Ascending aorta (tissue), 2 donors: Measurements from ENCODE around the gene GNB1L. TPM values are rescaled to one million over a fixed set of nuclear protein-coding genes. Genes with fewer than 3 reads are reported as not detected.
A peak's percentile ranks its signal among the peaks of the same experiment; 100 is the strongest.

Experiments
- DNase-seq, 2 donors: peaks; one replicate each; pipeline ENCODE4 v3.0.0-alpha.2; 2019; ENCODE audit warnings: low spot score in 2 of 2
- H3K27ac ChIP-seq, 2 donors: fragments of 200-600 bp; sonication (generic); one replicate each; pipeline ENCODE4 v1.5.1; 2016 to 2017; ENCODE audit warnings: mild to moderate bottlenecking in 1 of 2
- H3K27me3 ChIP-seq: fragments of 200-600 bp; sonication (generic); one replicate; pipeline ENCODE4 v1.5.1; 2017
- H3K36me3 ChIP-seq, 2 donors: fragments of 200-600 bp; sonication (generic); one replicate each; pipeline ENCODE4 v1.5.1; 2016
- H3K4me1 ChIP-seq, 2 donors: fragments of 200-600 bp; sonication (generic); one replicate each; pipeline ENCODE4 v1.5.1; 2016 to 2017; ENCODE audit warnings: mild to moderate bottlenecking in 1 of 2
- H3K4me3 ChIP-seq, 2 donors: fragments of 200-600 bp; sonication (generic); one replicate each; pipeline ENCODE4 v1.5.1; 2016 to 2017; ENCODE audit warnings: mild to moderate bottlenecking in 1 of 2
- H3K9me3 ChIP-seq, 2 donors: fragments of 200-600 bp; sonication (generic); one replicate each; pipeline ENCODE4 v1.5.1; 2016
- intact Hi-C: fragments of 100-400 bp; cut with DNase I; formaldehyde crosslinking; loops from one replicate; pipeline ENCODE4 v1.15.1; 2023
- total RNA-seq: library from RNA; depleted of rRNA; stranded (reverse); fragments of >200 nt; gene quantifications from one replicate; pipeline ENCODE4 v1.1.0, GENCODE V29; 2016
- TF ChIP-seq, protein P1 (sequence below), 3 experiments: fragments of 200-600 bp in 2 of 3; fragments of 450-650 bp in 1 of 3; sonication (generic) in 2 of 3; IDR thresholded peaks; one replicate each; pipeline ENCODE4 v1.5.1; 2016 to 2019; ENCODE audit warnings: antibody characterized with exemption in 3 of 3, mild to moderate bottlenecking in 1 of 3, moderate library complexity in 1 of 3

The GNB1L gene
- total RNA-seq, 1 donor from 2014 or later, result 7.9 TPM

DNA sequence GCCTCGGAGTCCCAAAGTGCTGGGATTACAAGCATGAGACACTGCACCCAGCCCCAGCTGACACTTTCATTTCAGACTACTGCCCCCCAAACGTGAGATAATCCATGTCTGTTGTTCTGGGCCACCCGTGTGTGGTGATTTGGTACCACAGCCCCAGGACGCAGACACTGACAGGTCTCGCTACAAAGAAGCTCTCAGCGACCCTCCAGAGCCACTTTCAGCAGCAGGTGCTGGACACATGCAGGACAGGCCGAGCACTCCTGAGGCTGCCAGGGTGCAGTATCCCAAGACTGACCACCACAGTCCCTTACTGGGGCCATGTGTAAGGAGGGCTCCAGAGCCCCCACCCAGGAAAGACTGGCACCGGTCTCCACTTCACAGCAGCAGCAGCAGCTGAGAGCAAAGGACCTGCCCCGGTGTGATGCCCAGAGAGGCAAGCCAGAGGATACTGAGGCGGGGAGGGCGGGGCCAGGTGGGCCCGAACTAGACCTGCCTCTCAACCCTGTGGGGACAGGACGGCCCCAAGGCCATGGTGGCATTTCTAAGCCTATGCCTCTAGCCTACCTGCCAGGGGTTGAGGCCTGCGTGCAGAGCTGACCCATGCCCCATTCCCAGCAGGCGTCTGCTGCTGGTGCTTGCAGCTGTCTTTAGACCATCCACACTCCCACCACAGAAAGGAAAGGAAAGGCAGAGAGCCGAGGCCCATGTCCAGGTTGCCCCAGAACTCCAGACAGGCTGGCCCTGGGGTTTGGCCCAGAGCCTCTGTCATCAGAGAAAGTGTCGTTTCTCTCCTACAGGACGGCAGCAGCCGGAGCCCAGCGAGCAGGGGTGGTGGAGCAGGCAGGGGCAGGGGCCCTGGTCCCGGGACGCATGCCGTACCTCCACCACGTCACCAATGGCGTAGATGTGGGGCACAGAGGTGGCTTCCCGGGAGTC is 28.0 kb upstream of the GNB1L start:
- intact Hi-C loops, result no loop called here
- no peak overlapping the region for H3K4me3 ChIP-seq
- H3K4me1 ChIP-seq, result peaks cover 4 to 12% of the 10 kb centered on the region in 2 donors
- peaks cover 10 to 19% of the 10 kb centered on the region in 2 donors for H3K36me3 ChIP-seq
- H3K9me3 ChIP-seq, result no peaks in the 10 kb centered on the region
- DNase-seq, result peak in 1 of 2 donors; percentile 59
- no peak overlapping the region for H3K27ac ChIP-seq
- no peaks in the 10 kb centered on the region for H3K27me3 ChIP-seq
- TF ChIP-seq, protein P1, sequence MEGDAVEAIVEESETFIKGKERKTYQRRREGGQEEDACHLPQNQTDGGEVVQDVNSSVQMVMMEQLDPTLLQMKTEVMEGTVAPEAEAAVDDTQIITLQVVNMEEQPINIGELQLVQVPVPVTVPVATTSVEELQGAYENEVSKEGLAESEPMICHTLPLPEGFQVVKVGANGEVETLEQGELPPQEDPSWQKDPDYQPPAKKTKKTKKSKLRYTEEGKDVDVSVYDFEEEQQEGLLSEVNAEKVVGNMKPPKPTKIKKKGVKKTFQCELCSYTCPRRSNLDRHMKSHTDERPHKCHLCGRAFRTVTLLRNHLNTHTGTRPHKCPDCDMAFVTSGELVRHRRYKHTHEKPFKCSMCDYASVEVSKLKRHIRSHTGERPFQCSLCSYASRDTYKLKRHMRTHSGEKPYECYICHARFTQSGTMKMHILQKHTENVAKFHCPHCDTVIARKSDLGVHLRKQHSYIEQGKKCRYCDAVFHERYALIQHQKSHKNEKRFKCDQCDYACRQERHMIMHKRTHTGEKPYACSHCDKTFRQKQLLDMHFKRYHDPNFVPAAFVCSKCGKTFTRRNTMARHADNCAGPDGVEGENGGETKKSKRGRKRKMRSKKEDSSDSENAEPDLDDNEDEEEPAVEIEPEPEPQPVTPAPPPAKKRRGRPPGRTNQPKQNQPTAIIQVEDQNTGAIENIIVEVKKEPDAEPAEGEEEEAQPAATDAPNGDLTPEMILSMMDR (IDR thresholded peaks at IDR 0.05), result no peak

DNA sequence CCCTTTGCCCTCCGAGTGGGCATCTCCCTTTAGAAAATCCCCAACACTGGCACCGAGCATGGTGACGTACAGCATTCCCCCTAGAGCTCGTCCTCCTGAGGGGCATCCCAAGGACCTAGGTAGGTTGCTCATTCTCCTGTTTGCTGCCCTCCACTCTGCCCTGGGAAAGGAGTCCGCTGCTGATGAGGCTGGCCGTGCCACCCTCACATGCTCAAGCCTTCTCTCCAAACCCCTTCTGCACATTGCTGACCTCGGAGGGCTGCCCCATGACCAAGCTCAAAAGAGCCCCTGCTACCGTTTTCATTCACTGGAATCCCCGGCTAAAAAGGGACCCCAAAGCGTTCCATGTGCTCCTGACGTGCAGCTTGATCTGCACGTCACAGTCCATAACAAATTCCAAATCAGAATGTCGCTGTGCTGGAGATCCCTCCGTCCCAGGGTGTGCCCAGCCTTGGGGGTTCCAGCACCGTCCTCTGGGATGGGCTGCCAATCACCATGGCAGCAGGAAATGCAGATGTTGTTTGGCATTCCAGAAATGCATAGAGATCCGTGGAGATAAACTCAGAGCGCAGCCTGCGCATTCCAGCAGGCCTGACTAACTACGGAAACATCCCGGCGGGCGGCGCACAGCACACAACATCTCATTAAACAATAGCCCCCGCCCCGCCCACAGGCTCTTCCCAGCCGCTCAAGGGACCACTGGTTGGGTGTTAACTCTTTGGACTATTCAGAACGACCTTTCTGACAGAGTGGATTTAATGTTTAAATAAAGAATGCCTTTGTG is 26.3 kb upstream of the GNB1L start:
- H3K4me1 ChIP-seq, result peaks cover 13 to 16% of the 10 kb centered on the region in 2 donors
- peak overlapping the region in 1 of 2 donors; percentile 28 for H3K4me3 ChIP-seq
- DNase-seq, result peak in 1 of 2 donors; percentile 76
- no peaks in the 10 kb centered on the region for H3K9me3 ChIP-seq
- peaks cover 10 to 24% of the 10 kb centered on the region in 2 donors for H3K36me3 ChIP-seq
- H3K27ac ChIP-seq, result no peak overlapping the region
- intact Hi-C loops, result no loop called here
- H3K27me3 ChIP-seq, result no peaks in the 10 kb centered on the region
- TF ChIP-seq, protein P1 (IDR thresholded peaks at IDR 0.05), result no peak

DNA sequence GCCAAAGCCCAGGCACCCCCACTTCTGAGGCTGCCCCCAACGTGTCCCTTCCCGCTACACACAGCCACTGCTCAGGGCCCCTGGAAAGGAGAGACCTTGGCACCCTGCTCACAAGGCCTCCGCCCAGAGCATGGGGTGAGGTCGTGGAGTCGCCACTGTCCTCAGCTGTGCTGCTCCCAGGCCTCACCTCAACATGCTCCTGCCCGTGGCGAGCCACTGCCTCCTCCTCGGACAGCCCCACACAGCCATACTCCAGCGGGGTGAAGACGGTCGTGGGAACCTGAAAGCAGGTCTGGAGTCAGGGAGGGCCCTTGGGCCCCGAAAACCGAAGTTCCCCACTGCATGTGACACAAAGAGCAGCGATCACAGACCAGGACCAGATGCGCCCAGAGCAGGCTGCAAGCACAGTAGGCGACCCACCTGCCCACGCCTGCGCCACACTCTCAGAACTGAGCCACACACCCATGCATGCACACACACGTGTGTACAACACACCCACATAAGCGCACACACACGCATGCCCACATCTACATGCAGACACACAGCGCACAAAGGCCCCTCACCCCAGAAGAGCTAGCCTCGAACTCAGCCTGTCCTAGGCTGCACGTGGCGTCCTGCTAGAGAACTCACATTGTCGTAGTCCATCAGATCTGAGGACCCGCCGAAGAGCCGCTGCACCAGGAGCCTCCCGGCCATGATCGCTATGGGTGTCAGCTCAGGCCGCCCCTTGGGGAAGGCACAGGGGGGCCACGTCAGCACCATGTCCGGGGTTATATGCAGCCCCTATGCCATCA is 25.5 kb upstream of the GNB1L start:
- no peak overlapping the region for H3K27ac ChIP-seq
- intact Hi-C loops, result loop anchor here (5.0 kb wide), 1 partner anchor 38 kb away; no protein-coding TSS in a partner anchor
- no peak overlapping the region for H3K4me3 ChIP-seq
- peaks cover 10 to 24% of the 10 kb centered on the region in 2 donors for H3K36me3 ChIP-seq
- DNase-seq, result peak in 1 of 2 donors; percentile 53
- no peaks in the 10 kb centered on the region for H3K9me3 ChIP-seq
- no peaks in the 10 kb centered on the region for H3K27me3 ChIP-seq
- H3K4me1 ChIP-seq, result peaks cover 20 to 23% of the 10 kb centered on the region in 2 donors
- TF ChIP-seq, protein P1 (IDR thresholded peaks at IDR 0.05), result no peak

DNA sequence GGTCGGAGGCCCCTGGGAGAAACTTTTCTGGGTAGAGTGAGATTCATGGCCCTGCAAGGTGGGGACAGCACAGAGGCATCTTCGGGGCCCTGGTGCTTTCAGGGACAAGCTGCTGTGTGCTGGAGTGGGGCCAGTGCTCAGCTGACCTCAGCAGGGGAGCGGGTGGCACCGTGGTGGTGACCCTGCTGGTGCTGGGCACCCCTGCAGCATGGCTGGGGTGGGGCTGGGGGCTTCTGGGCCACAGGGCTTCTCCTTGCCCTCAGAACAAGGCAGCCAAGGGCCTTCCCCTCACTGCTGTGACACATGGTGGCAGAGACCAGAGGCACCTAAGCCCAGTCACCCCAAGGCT is 24.9 kb upstream of the GNB1L start:
- Histone ChIP-seq H3K9me3 (no peaks in the 10 kb centered on the region), H3K4me3 (no peak overlapping the region), H3K4me1 (peaks cover 20 to 29% of the 10 kb centered on the region in 2 donors), H3K27ac (no peak overlapping the region), H3K36me3 (peaks cover 10 to 24% of the 10 kb centered on the region in 2 donors), H3K27me3 (no peaks in the 10 kb centered on the region)
- intact Hi-C loops, result loop anchor here (5.0 kb wide), 1 partner anchor 37 kb away; no protein-coding TSS in a partner anchor
- DNase-seq, result peak in 1 of 2 donors; percentile 54
- TF ChIP-seq, protein P1 (IDR thresholded peaks at IDR 0.05), result no peak

DNA sequence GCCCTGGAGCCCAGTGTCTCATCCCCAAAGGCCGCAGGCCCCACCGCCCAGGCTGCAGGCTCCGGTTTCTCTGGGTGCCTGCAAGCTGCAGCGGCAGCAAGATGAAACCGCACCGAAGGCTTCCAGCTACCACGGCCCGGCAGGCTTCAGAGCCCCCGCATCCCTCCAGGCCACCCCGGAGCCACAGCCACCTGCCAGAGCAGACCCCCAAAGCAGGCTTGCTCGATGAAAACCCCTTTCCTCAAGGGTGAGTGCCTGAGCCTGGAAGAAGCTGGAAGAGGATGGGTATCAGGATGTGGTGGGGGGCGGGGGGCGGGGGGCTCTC is 24.5 kb upstream of the GNB1L start:
- H3K27ac ChIP-seq, result no peak overlapping the region
- H3K36me3 ChIP-seq, result peaks cover 10 to 24% of the 10 kb centered on the region in 2 donors

More for the DNA sequence above, 24.5 kb upstream of the GNB1L start:
- Histone ChIP-seq H3K9me3 (no peaks in the 10 kb centered on the region), H3K4me1 (peaks cover 20 to 32% of the 10 kb centered on the region in 2 donors), H3K27me3 (no peaks in the 10 kb centered on the region), H3K4me3 (no peak overlapping the region)
- TF ChIP-seq, protein P1 (IDR thresholded peaks at IDR 0.05), result no peak
- intact Hi-C loops, result loop anchor here (5.0 kb wide), 1 partner anchor 37 kb away; no protein-coding TSS in a partner anchor
- peak in 1 of 2 donors; percentile 60 for DNase-seq
